SK-N-SH treated with all-trans-retinoic acid at 6 μM for 48 hours (cell line): ENCODE data around the gene SEMA5A.

ENCODE experiments used
- ARNTL ChIP-seq: fragments of 450-650 bp; formaldehyde crosslinking; IDR thresholded peaks from 2 replicates; pipeline ENCODE4 v1.5.0; 2020; ENCODE audit warnings: low read depth, mild to moderate bottlenecking, moderate library complexity, borderline replicate concordance
- CREB5 ChIP-seq: fragments of 250-450 bp; sonication (Bioruptor Pico); IDR thresholded peaks from 2 replicates; pipeline ENCODE4 v1.5.1; 2020; ENCODE audit warnings: low read depth, mild to moderate bottlenecking, moderate library complexity
- CSDC2 ChIP-seq: fragments of 250-450 bp; sonication (Bioruptor Pico); IDR thresholded peaks from 2 replicates; pipeline ENCODE4 v1.5.0; 2020; ENCODE audit warnings: mild to moderate bottlenecking, moderate library complexity
- OSR1 ChIP-seq: fragments of 250-450 bp; sonication (Bioruptor Pico); IDR thresholded peaks from 2 replicates; pipeline ENCODE4 v1.8.0; 2022; ENCODE audit warnings: moderate library complexity, mild to moderate bottlenecking, inconsistent platforms
- PATZ1 ChIP-seq: fragments of 250-450 bp; sonication (Bioruptor Pico); IDR thresholded peaks from 2 replicates; pipeline ENCODE4 v1.8.0; 2020; ENCODE audit warnings: mild to moderate bottlenecking, moderate library complexity, borderline replicate concordance
- TCF4 ChIP-seq: fragments of 250-450 bp; sonication (Bioruptor Pico); IDR thresholded peaks from 2 replicates; pipeline ENCODE4 v1.8.0; 2021; ENCODE audit warnings: mild to moderate bottlenecking, moderate library complexity, borderline replicate concordance
- ZFP3 ChIP-seq: fragments of 250-450 bp; sonication (Bioruptor Pico); IDR thresholded peaks from 2 replicates; pipeline ENCODE4 v1.5.0; 2020; ENCODE audit warnings: mild to moderate bottlenecking, moderate library complexity
- ZFP30 ChIP-seq: fragments of 450-650 bp; formaldehyde crosslinking; IDR thresholded peaks from 2 replicates; pipeline ENCODE4 v1.5.0; 2022; ENCODE audit warnings: mild to moderate bottlenecking, moderate library complexity

- TF ChIP-seq CREB5 (CRISPR knock-in tag) (no peak), ARNTL (CRISPR knock-in tag) (no peak), OSR1 (no peak), PATZ1 (CRISPR knock-in tag) (no peak), ZFP3 (CRISPR knock-in tag) (no peak), TCF4 (CRISPR knock-in tag) (no peak), CSDC2 (CRISPR knock-in tag) (no peak), ZFP30 (no peak)
Measured at GRCh38 chr5:9529513-9529912, 16.4 kb downstream of the SEMA5A start.
